Measurements from ENCODE around the gene MSL1. TPM values are rescaled to one million over a fixed set of nuclear protein-coding genes. Genes with fewer than 3 reads are reported as not detected.
A peak's percentile ranks its signal among the peaks of the same experiment; 100 is the strongest.

The MSL1 gene
- total RNA-seq, 3 donors from 2014 or later (not counting 1 experiment from before 2014, with no cell fraction given): 99.0 to 124 (median 110) TPM

DNA sequence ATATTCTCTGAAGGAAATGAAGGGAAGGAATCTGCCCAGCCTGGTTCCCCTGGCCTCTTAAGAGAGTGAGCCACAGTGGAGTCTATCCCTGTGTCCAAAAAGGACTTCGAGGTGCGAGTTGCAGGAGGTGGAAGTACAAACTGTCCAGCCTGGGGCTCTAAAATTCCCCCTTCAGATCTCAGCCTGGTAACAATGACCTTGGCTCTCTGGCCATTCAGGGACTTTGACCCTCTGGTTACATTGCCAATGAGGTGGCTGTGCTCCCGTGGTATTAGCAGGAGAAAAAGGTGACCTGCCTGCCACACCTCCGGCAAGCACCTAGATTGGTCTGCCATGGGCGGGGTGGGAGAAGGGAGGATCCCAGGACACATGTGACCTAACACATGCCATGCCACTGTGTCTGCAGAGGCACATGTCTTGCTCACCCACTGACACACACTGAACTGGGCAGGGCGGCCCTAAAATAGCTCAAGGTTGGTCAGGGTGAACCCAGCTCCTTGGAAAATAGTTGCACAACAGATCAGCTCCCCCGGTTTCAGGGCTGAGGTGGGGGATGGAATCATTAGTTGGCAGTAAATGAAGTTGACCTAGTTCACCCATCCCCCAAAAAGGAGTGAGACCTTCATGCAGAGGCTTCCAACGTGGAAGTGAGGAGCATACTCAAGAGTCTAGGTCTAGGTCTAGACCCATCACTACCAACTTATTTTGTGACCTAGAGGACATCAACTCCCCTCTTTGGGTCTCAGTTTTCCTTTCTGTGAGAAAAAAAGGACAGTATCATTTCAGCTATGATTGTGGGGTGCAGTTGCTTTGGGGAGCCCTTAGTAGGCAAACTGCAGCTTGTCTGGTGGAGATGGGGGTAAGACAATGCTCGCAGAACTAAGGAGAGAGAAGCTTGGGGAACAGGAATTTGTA, 23.6 kb upstream of the MSL1 start:
- TF ChIP-seq CTCF (IDR thresholded peaks at IDR 0.05): no peak
- Histone ChIP-seq H3K27me3 (ENCODE audit: control insufficient read depth, insufficient read depth, low read length) (no peaks in the 10 kb centered on the region), H3K4me3 (ENCODE audit: low read length) (peak overlapping the region; percentile 6), H3K9me3 (ENCODE audit: control insufficient read depth, insufficient read depth, low read length) (no peaks in the 10 kb centered on the region), H3K27ac (ENCODE audit: low read length) (peak overlapping the region; percentile 90), H3K36me3 (ENCODE audit: control insufficient read depth, insufficient read depth, low read length) (peaks cover 19% of the 10 kb centered on the region), H3K4me1 (ENCODE audit: control insufficient read depth, insufficient read depth, low read length) (peaks cover 79% of the 10 kb centered on the region)
- WGBS (ENCODE audit: insufficient coverage): 71% methylated on average over 8 of the region's 9 CpGs
- Mint-ChIP-seq H3K4me1 (peaks cover 59 to 74% of the 10 kb centered on the region in 2 donors), H3K4me3 (peak overlapping the region; percentile 98), H3K27me3 (ENCODE audit: low read depth in 2 of 2) (no peaks in the 10 kb centered on the region), H3K9me3 (no peaks in the 10 kb centered on the region), H3K27ac (peak overlapping the region; percentile 94 to 96), H3K36me3 (no peaks in the 10 kb centered on the region)
- DNase-seq (peak in 1 of 2 donors; percentile 36), ATAC-seq (no peak)
- intact Hi-C loops (cut with micrococcal nuclease): no loop called here

GRCh38 chr17:40098846-40099618, 22.7 kb upstream of the MSL1 start:
- peak; percentile 65 to 83 (median 70) for ATAC-seq
- WGBS (ENCODE audit: insufficient coverage): under 1% methylated on average over 51 of the region's 52 CpGs
- peak; percentile 98 to 99 for DNase-seq
- H3K27me3 Mint-ChIP-seq (ENCODE audit: low read depth in 2 of 2): no peaks in the 10 kb centered on the region
- no peaks in the 10 kb centered on the region for H3K36me3 Mint-ChIP-seq
- H3K36me3 ChIP-seq (ENCODE audit: control insufficient read depth, insufficient read depth, low read length): peaks cover 10% of the 10 kb centered on the region
- H3K4me3 ChIP-seq (ENCODE audit: low read length): peak overlapping the region; percentile 55
- H3K27me3 ChIP-seq (ENCODE audit: control insufficient read depth, insufficient read depth, low read length): no peaks in the 10 kb centered on the region
- H3K27ac Mint-ChIP-seq: peak overlapping the region; percentile 94 to 96
- intact Hi-C loops (cut with micrococcal nuclease): loop anchor here (1.0 kb wide), 1 partner anchor 8 kb away; no protein-coding TSS in a partner anchor
- no peaks in the 10 kb centered on the region for H3K9me3 ChIP-seq (ENCODE audit: control insufficient read depth, insufficient read depth, low read length)
- H3K4me3 Mint-ChIP-seq: peak overlapping the region; percentile 98
- peaks cover 67 to 75% of the 10 kb centered on the region in 2 donors for H3K4me1 Mint-ChIP-seq
- no peaks in the 10 kb centered on the region for H3K9me3 Mint-ChIP-seq
- peak overlapping the region; percentile 90 for H3K27ac ChIP-seq (ENCODE audit: low read length)
- peaks cover 87% of the 10 kb centered on the region for H3K4me1 ChIP-seq (ENCODE audit: control insufficient read depth, insufficient read depth, low read length)
- TF ChIP-seq CTCF (IDR thresholded peaks at IDR 0.05): no peak

- peak overlapping the region; percentile 98 for H3K4me3 Mint-ChIP-seq
- no peaks in the 10 kb centered on the region for H3K27me3 Mint-ChIP-seq (ENCODE audit: low read depth in 2 of 2)
- no peaks in the 10 kb centered on the region for H3K36me3 Mint-ChIP-seq
- ATAC-seq (no peak), DNase-seq (peak in 1 of 2 donors; percentile 61)
- H3K27ac Mint-ChIP-seq: peak overlapping the region; percentile 94 to 96
- no peak for TF ChIP-seq CTCF (IDR thresholded peaks at IDR 0.05)
- peaks cover 8% of the 10 kb centered on the region for H3K36me3 ChIP-seq (ENCODE audit: control insufficient read depth, insufficient read depth, low read length)
- no peaks in the 10 kb centered on the region for H3K9me3 Mint-ChIP-seq
- no peaks in the 10 kb centered on the region for H3K9me3 ChIP-seq (ENCODE audit: control insufficient read depth, insufficient read depth, low read length)
- H3K27me3 ChIP-seq (ENCODE audit: control insufficient read depth, insufficient read depth, low read length): no peaks in the 10 kb centered on the region
- H3K27ac ChIP-seq (ENCODE audit: low read length): peak overlapping the region; percentile 90
- intact Hi-C loops (cut with micrococcal nuclease): loop anchor here (1.0 to 10.0 kb wide), 2 partner anchors 7 to 325 kb away; no protein-coding TSS in a partner anchor
- 2% methylated on average over 17 of the region's 31 CpGs for WGBS (ENCODE audit: insufficient coverage)
- peaks cover 75 to 80% of the 10 kb centered on the region in 2 donors for H3K4me1 Mint-ChIP-seq
- H3K4me1 ChIP-seq (ENCODE audit: control insufficient read depth, insufficient read depth, low read length): peaks cover 85% of the 10 kb centered on the region
- peak overlapping the region; percentile 55 for H3K4me3 ChIP-seq (ENCODE audit: low read length)
Observed at GRCh38 chr17:40099619-40100418, 22.0 kb upstream of the MSL1 start.
